Ishikawa (cell line): ENCODE results near the gene STIM1.
A peak's percentile ranks its signal among the peaks of the same experiment; 100 is the strongest.

Experiments
- CEBPB ChIP-seq: IDR thresholded peaks from 2 replicates; pipeline ENCODE4 v1.6.1; 2012
- CREB1 ChIP-seq: IDR thresholded peaks from 2 replicates; pipeline ENCODE4 v1.6.1; 2012; ENCODE audit warnings: low read depth
- EGR1 ChIP-seq: IDR thresholded peaks from 2 replicates; pipeline ENCODE4 v1.6.1; 2012
- EP300 ChIP-seq: IDR thresholded peaks from 2 replicates; pipeline ENCODE4 v1.6.1; 2012; ENCODE audit warnings: borderline replicate concordance
- MAX ChIP-seq: IDR thresholded peaks from 2 replicates; pipeline ENCODE4 v1.6.1; 2012
- NFIC ChIP-seq: IDR thresholded peaks from 2 replicates; pipeline ENCODE4 v1.6.1; 2012
- RAD21 ChIP-seq: IDR thresholded peaks from 2 replicates; pipeline ENCODE4 v1.6.1; 2012; ENCODE audit warnings: low read depth
- REST ChIP-seq: IDR thresholded peaks from 2 replicates; pipeline ENCODE4 v1.6.1; 2012; ENCODE audit warnings: low read depth, mild to moderate bottlenecking
- TAF1 ChIP-seq: IDR thresholded peaks from 2 replicates; pipeline ENCODE4 v1.6.1; 2012; ENCODE audit warnings: low read depth, mild to moderate bottlenecking
- TCF12 ChIP-seq: IDR thresholded peaks from 2 replicates; pipeline ENCODE4 v1.6.1; 2012; ENCODE audit warnings: low read depth
- TEAD4 ChIP-seq: IDR thresholded peaks from 2 replicates; pipeline ENCODE4 v1.6.1; 2012
- USF1 ChIP-seq: IDR thresholded peaks from 2 replicates; pipeline ENCODE4 v1.6.1; 2012
- YY1 ChIP-seq: IDR thresholded peaks from 2 replicates; pipeline ENCODE4 v1.6.1; 2012; ENCODE audit warnings: low read depth
- ZBTB7A ChIP-seq: IDR thresholded peaks from 2 replicates; pipeline ENCODE4 v1.6.1; 2012; ENCODE audit warnings: low read depth

Gene STIM1

GRCh38 chr11:4059424-4059823 lies 204.0 kb downstream of the STIM1 start:
- TF ChIP-seq ZBTB7A (no peak), EGR1 (no peak), YY1 (no peak), EP300 (no peak), TCF12 (no peak)

GRCh38 chr11:4060182-4060923 lies 204.9 kb downstream of the STIM1 start:
- TF ChIP-seq EP300 = no peak

GRCh38 chr11:4061700-4062099 lies 206.2 kb downstream of the STIM1 start:
- TF ChIP-seq ZBTB7A (no peak), MAX (no peak), CEBPB (no peak), REST (no peak), EP300 (no peak), NFIC (no peak), USF1 (no peak), TAF1 (no peak), TEAD4 (no peak), TCF12 (no peak), EGR1 (no peak), RAD21 (no peak), YY1 (no peak)

- TF ChIP-seq CEBPB (no peak), CREB1 (no peak), TCF12 (no peak), TEAD4 (no peak), REST (no peak), TAF1 (no peak), NFIC (no peak), RAD21 (no peak)
Observed at GRCh38 chr11:4063348-4063747, 207.9 kb downstream of the STIM1 start.

- TF ChIP-seq REST (no peak), USF1 (peak; percentile 50; the same call in 1 of the 2 replicates)
Observed at GRCh38 chr11:4064278-4064955, 209.0 kb downstream of the STIM1 start.

GRCh38 chr11:4065086-4065485 lies 209.6 kb downstream of the STIM1 start:
- no peak for TF ChIP-seq TCF12
- no peak for TF ChIP-seq YY1
